Osteoblast (primary cell): Measurements from ENCODE around the gene COL2A1. TPM values are rescaled to one million over a fixed set of nuclear protein-coding genes. Genes with fewer than 3 reads are reported as not detected.

Source experiments
- DNase-seq: peaks from one replicate; pipeline ENCODE4 v3.0.0; 2011; ENCODE audit warnings: low spot score, mixed read lengths; ENCODE audit not compliant: insufficient read length; ENCODE audit errors: missing footprints
- H2AFZ ChIP-seq: 2 replicates; pipeline ENCODE4 v1.6.0; 2011; ENCODE audit warnings: mild to moderate bottlenecking, low read length
- H3K27ac ChIP-seq: 2 replicates; pipeline ENCODE4 v1.5.1; 2011; ENCODE audit warnings: mild to moderate bottlenecking, low read depth, low read length, moderate library complexity
- H3K27me3 ChIP-seq: 2 replicates; pipeline ENCODE4 v1.6.0; 2012; ENCODE audit warnings: mild to moderate bottlenecking, control low read depth, inconsistent platforms, low read length, moderate library complexity; ENCODE audit not compliant: insufficient read depth
- H3K36me3 ChIP-seq: 2 replicates; pipeline ENCODE4 v1.5.1; 2011; ENCODE audit warnings: mild to moderate bottlenecking, low read length, control low read depth, moderate library complexity; ENCODE audit not compliant: insufficient read depth
- H3K4me1 ChIP-seq: 2 replicates; pipeline ENCODE4 v1.5.1; 2011; ENCODE audit warnings: mild to moderate bottlenecking, low read length, control low read depth, moderate library complexity; ENCODE audit not compliant: insufficient read depth
- H3K4me2 ChIP-seq: 2 replicates; pipeline ENCODE4 v1.6.0; 2011; ENCODE audit warnings: mild to moderate bottlenecking, low read length; ENCODE audit not compliant: insufficient read depth
- H3K4me3 ChIP-seq: fragments of 200-600 bp; sonication (generic); 3 replicates; pipeline ENCODE4 v1.5.1; 2012; ENCODE audit warnings: mild to moderate bottlenecking, low read length, inconsistent platforms; ENCODE audit not compliant: insufficient read depth
- H3K79me2 ChIP-seq: 2 replicates; pipeline ENCODE4 v1.6.0; 2012; ENCODE audit warnings: mild to moderate bottlenecking, low read length, control low read depth, inconsistent platforms; ENCODE audit not compliant: insufficient read depth
- H3K9me3 ChIP-seq: 2 replicates; pipeline ENCODE4 v1.5.1; 2011; ENCODE audit warnings: low read depth, low read length, control low read depth
- H4K20me1 ChIP-seq: 2 replicates; pipeline ENCODE4 v1.6.0; 2012; ENCODE audit warnings: mild to moderate bottlenecking, low read length, control low read depth; ENCODE audit not compliant: insufficient read depth
- CTCF ChIP-seq: IDR thresholded peaks from 2 replicates; pipeline ENCODE4 v1.5.1; 2011; ENCODE audit warnings: mild to moderate bottlenecking, low read depth, low read length, moderate library complexity; ENCODE audit errors: extremely low read depth
- total RNA-seq: library from RNA; depleted of rRNA; stranded (reverse); fragments of >200 nt; gene quantifications from 2 replicates; pipeline ENCODE4 v1.2.3, GENCODE V29; 2012

The COL2A1 gene
- total RNA-seq, 1 donor: under 0.01 TPM

GRCh38 chr12:48043771-48044170 is 39.5 kb upstream of the COL2A1 start:
- peaks cover 23% of the 10 kb centered on the region for H3K36me3 ChIP-seq
- no peaks in the 10 kb centered on the region for H3K9me3 ChIP-seq
- no peaks in the 10 kb centered on the region for H3K79me2 ChIP-seq
- no peak overlapping the region for H3K4me3 ChIP-seq
- no peak for TF ChIP-seq CTCF
- H4K20me1 ChIP-seq: no peaks in the 10 kb centered on the region
- DNase-seq: no peak
- H2AFZ ChIP-seq: no peak overlapping the region
- H3K27me3 ChIP-seq: no peaks in the 10 kb centered on the region
- no peaks in the 10 kb centered on the region for H3K4me1 ChIP-seq
- no peak overlapping the region for H3K4me2 ChIP-seq
- no peak overlapping the region for H3K27ac ChIP-seq

GRCh38 chr12:48041591-48042423 is 37.5 kb upstream of the COL2A1 start:
- Histone ChIP-seq H4K20me1 (no peaks in the 10 kb centered on the region), H3K4me1 (peaks cover 6% of the 10 kb centered on the region), H3K4me3 (no peak overlapping the region), H3K27ac (no peak overlapping the region), H3K79me2 (no peaks in the 10 kb centered on the region), H3K4me2 (no peak overlapping the region), H2AFZ (no peak overlapping the region), H3K27me3 (no peaks in the 10 kb centered on the region), H3K36me3 (peaks cover 17% of the 10 kb centered on the region), H3K9me3 (no peaks in the 10 kb centered on the region)
- DNase-seq: no peak
- no peak for TF ChIP-seq CTCF

GRCh38 chr12:48040354-48040753 is 36.1 kb upstream of the COL2A1 start:
- Histone ChIP-seq H4K20me1 (no peaks in the 10 kb centered on the region), H3K4me3 (no peak overlapping the region), H3K79me2 (no peaks in the 10 kb centered on the region), H2AFZ (no peak overlapping the region), H3K4me1 (peaks cover 6% of the 10 kb centered on the region), H3K27me3 (no peaks in the 10 kb centered on the region), H3K4me2 (no peak overlapping the region), H3K9me3 (no peaks in the 10 kb centered on the region), H3K27ac (no peak overlapping the region), H3K36me3 (peaks cover 10% of the 10 kb centered on the region)
- DNase-seq: no peak
- TF ChIP-seq CTCF: no peak

GRCh38 chr12:48039151-48039550 is 34.9 kb upstream of the COL2A1 start:
- no peaks in the 10 kb centered on the region for H4K20me1 ChIP-seq
- H3K9me3 ChIP-seq: no peaks in the 10 kb centered on the region
- no peak for TF ChIP-seq CTCF
- DNase-seq: no peak
- H3K36me3 ChIP-seq: no peaks in the 10 kb centered on the region
- no peak overlapping the region for H2AFZ ChIP-seq
- H3K27me3 ChIP-seq: no peaks in the 10 kb centered on the region
- no peak overlapping the region for H3K4me2 ChIP-seq
- no peak overlapping the region for H3K4me3 ChIP-seq
- H3K4me1 ChIP-seq: peaks cover 6% of the 10 kb centered on the region
- no peaks in the 10 kb centered on the region for H3K79me2 ChIP-seq
- H3K27ac ChIP-seq: no peak overlapping the region
